ENCODE results near the gene EXOC8. TPM values are rescaled to one million over a fixed set of nuclear protein-coding genes. Genes with fewer than 3 reads are reported as not detected.

EXOC8 gene
- polyA plus RNA-seq, result 4.0 TPM

- H3K27me3 Mint-ChIP-seq, result no peaks in the 10 kb centered on the region
- peaks cover 5% of the 10 kb centered on the region for H3K36me3 Mint-ChIP-seq
- H3K27ac Mint-ChIP-seq, result peak within 1 kb of the TSS; percentile 95 to 100 (median 100)
- H3K4me3 Mint-ChIP-seq, result peak within 1 kb of the TSS; percentile 97 to 100 (median 100)
- H3K4me1 Mint-ChIP-seq, result peaks cover 35 to 54% (median 45%) of the 10 kb centered on the region in 3 donors
- no peaks in the 10 kb centered on the region for H3K9me3 Mint-ChIP-seq
These were observed at the start of gene EXOC8 for GRCh38 chr1:231337472-231338269. Gene EXOC8, minus strand, starts transcription at chr1:231337852. Its CDS starts 107 bp downstream, at chr1:231337745.

GRCh38 chr1:231386466-231386865 lies 48.8 kb upstream of the EXOC8 start:
- H3K4me3 Mint-ChIP-seq, result no peak overlapping the region
- H3K27ac Mint-ChIP-seq, result no peak overlapping the region
- H3K36me3 Mint-ChIP-seq, result peaks cover 3% of the 10 kb centered on the region
- peaks cover 31 to 39% (median 36%) of the 10 kb centered on the region in 3 donors for H3K4me1 Mint-ChIP-seq
- no peaks in the 10 kb centered on the region for H3K27me3 Mint-ChIP-seq
- H3K9me3 Mint-ChIP-seq, result no peaks in the 10 kb centered on the region

- Mint-ChIP-seq H3K36me3 (peaks cover 3% of the 10 kb centered on the region), H3K4me3 (no peak overlapping the region), H3K9me3 (no peaks in the 10 kb centered on the region), H3K27me3 (no peaks in the 10 kb centered on the region), H3K4me1 (peaks cover 32 to 37% (median 35%) of the 10 kb centered on the region in 3 donors), H3K27ac (no peak overlapping the region)
These were observed 47.7 kb upstream of the EXOC8 start for GRCh38 chr1:231385416-231385748.

GRCh38 chr1:231384696-231385415 lies 47.2 kb upstream of the EXOC8 start:
- H3K36me3 Mint-ChIP-seq, result peaks cover 2% of the 10 kb centered on the region
- H3K27me3 Mint-ChIP-seq, result no peaks in the 10 kb centered on the region
- no peak overlapping the region for H3K4me3 Mint-ChIP-seq
- peaks cover 28 to 34% (median 31%) of the 10 kb centered on the region in 3 donors for H3K4me1 Mint-ChIP-seq
- H3K9me3 Mint-ChIP-seq, result no peaks in the 10 kb centered on the region
- no peak overlapping the region for H3K27ac Mint-ChIP-seq

GRCh38 chr1:231383159-231383860 lies 45.7 kb upstream of the EXOC8 start:
- peaks cover 27 to 35% (median 29%) of the 10 kb centered on the region in 3 donors for H3K4me1 Mint-ChIP-seq
- H3K9me3 Mint-ChIP-seq, result no peaks in the 10 kb centered on the region
- H3K27me3 Mint-ChIP-seq, result no peaks in the 10 kb centered on the region
- no peak overlapping the region for H3K27ac Mint-ChIP-seq
- no peak overlapping the region for H3K4me3 Mint-ChIP-seq
- peaks cover 3% of the 10 kb centered on the region for H3K36me3 Mint-ChIP-seq

- H3K4me1 Mint-ChIP-seq, result peaks cover 23 to 29% (median 24%) of the 10 kb centered on the region in 3 donors
- no peak overlapping the region for H3K27ac Mint-ChIP-seq
These were observed 44.8 kb upstream of the EXOC8 start for GRCh38 chr1:231382426-231382825.

GRCh38 chr1:231381729-231382128 lies 44.1 kb upstream of the EXOC8 start:
- H3K27ac Mint-ChIP-seq, result no peak overlapping the region
- peaks cover 3% of the 10 kb centered on the region for H3K36me3 Mint-ChIP-seq
- H3K4me1 Mint-ChIP-seq, result peaks cover 26 to 31% (median 31%) of the 10 kb centered on the region in 3 donors
- no peaks in the 10 kb centered on the region for H3K27me3 Mint-ChIP-seq
- H3K9me3 Mint-ChIP-seq, result no peaks in the 10 kb centered on the region
- H3K4me3 Mint-ChIP-seq, result no peak overlapping the region

More at GRCh38 chr1:231382426-231382825, 44.8 kb upstream of the EXOC8 start:
- H3K27me3 Mint-ChIP-seq, result no peaks in the 10 kb centered on the region
- H3K9me3 Mint-ChIP-seq, result no peaks in the 10 kb centered on the region
- H3K4me3 Mint-ChIP-seq, result no peak overlapping the region
- peaks cover 3% of the 10 kb centered on the region for H3K36me3 Mint-ChIP-seq

GRCh38 chr1:231376875-231377549 lies 39.4 kb upstream of the EXOC8 start:
- no peaks in the 10 kb centered on the region for H3K27me3 Mint-ChIP-seq
- no peaks in the 10 kb centered on the region for H3K9me3 Mint-ChIP-seq
- peaks cover 26 to 28% (median 27%) of the 10 kb centered on the region in 3 donors for H3K4me1 Mint-ChIP-seq
- peaks cover 3% of the 10 kb centered on the region for H3K36me3 Mint-ChIP-seq
- H3K4me3 Mint-ChIP-seq, result no peak overlapping the region
- peak overlapping the region in 1 of 3 donors; percentile 48 for H3K27ac Mint-ChIP-seq

- Mint-ChIP-seq H3K27me3 (no peaks in the 10 kb centered on the region), H3K9me3 (no peaks in the 10 kb centered on the region), H3K36me3 (peaks cover 3% of the 10 kb centered on the region), H3K27ac (no peak overlapping the region), H3K4me1 (peaks cover 18 to 23% (median 19%) of the 10 kb centered on the region in 3 donors), H3K4me3 (no peak overlapping the region)
These were observed 38.4 kb upstream of the EXOC8 start for GRCh38 chr1:231376101-231376500.

- H3K27me3 Mint-ChIP-seq, result no peaks in the 10 kb centered on the region
- H3K27ac Mint-ChIP-seq, result no peak overlapping the region
- peaks cover 13 to 17% (median 13%) of the 10 kb centered on the region in 3 donors for H3K4me1 Mint-ChIP-seq
- no peaks in the 10 kb centered on the region for H3K36me3 Mint-ChIP-seq
- no peaks in the 10 kb centered on the region for H3K9me3 Mint-ChIP-seq
- no peak overlapping the region for H3K4me3 Mint-ChIP-seq
These were observed 36.7 kb upstream of the EXOC8 start for GRCh38 chr1:231374394-231374793.

GRCh38 chr1:231372501-231372900 lies 34.8 kb upstream of the EXOC8 start:
- no peak overlapping the region for H3K4me3 Mint-ChIP-seq
- no peaks in the 10 kb centered on the region for H3K36me3 Mint-ChIP-seq
- H3K4me1 Mint-ChIP-seq, result peaks cover 9 to 11% (median 9%) of the 10 kb centered on the region in 3 donors
- H3K9me3 Mint-ChIP-seq, result no peaks in the 10 kb centered on the region
- H3K27ac Mint-ChIP-seq, result no peak overlapping the region
- H3K27me3 Mint-ChIP-seq, result no peaks in the 10 kb centered on the region

- H3K4me1 Mint-ChIP-seq, result no peaks in the 10 kb centered on the region
- H3K9me3 Mint-ChIP-seq, result no peaks in the 10 kb centered on the region
- no peak overlapping the region for H3K27ac Mint-ChIP-seq
- no peaks in the 10 kb centered on the region for H3K27me3 Mint-ChIP-seq
- H3K4me3 Mint-ChIP-seq, result no peak overlapping the region
- no peaks in the 10 kb centered on the region for H3K36me3 Mint-ChIP-seq
These were observed 31.6 kb upstream of the EXOC8 start for GRCh38 chr1:231369282-231369681.

- Mint-ChIP-seq H3K27me3 (no peaks in the 10 kb centered on the region), H3K27ac (no peak overlapping the region), H3K9me3 (no peaks in the 10 kb centered on the region), H3K4me1 (peaks cover 0 to under 1% (median 0%) of the 10 kb centered on the region in 3 donors), H3K4me3 (no peak overlapping the region), H3K36me3 (no peaks in the 10 kb centered on the region)
These were observed 26.5 kb upstream of the EXOC8 start for GRCh38 chr1:231364192-231364591.

- Mint-ChIP-seq H3K27ac (no peak overlapping the region), H3K4me3 (no peak overlapping the region), H3K36me3 (no peaks in the 10 kb centered on the region), H3K9me3 (no peaks in the 10 kb centered on the region), H3K27me3 (no peaks in the 10 kb centered on the region), H3K4me1 (peaks cover 0 to 1% (median 0%) of the 10 kb centered on the region in 3 donors)
These were observed 26.0 kb upstream of the EXOC8 start for GRCh38 chr1:231363624-231364023.

All from IgD-negative memory B cell (primary cell).